K562 (cell line): Measurements from ENCODE around the gene MRPL3. TPM values are rescaled to one million over a fixed set of nuclear protein-coding genes. Genes with fewer than 3 reads are reported as not detected.
A peak's percentile ranks its signal among the peaks of the same experiment; 100 is the strongest.

Experiments
- ATAC-seq: fragments of 200-7000 bp; cut with Tn5 transposase; 3 replicates; pipeline ENCODE4 v1.9.1; 2020; ENCODE audit warnings: moderate library complexity
- BruUV-seq: library from RNA; stranded (reverse); fragments of 400-500 nt; replicated peaks from 2 replicates; lab custom pipeline; 2021; lab: Mats Ljungman, UMichigan
- CTCF ChIA-PET: fragments of 300-600 bp; formaldehyde crosslinking; extraction: SDS; loops from one replicate; lab custom pipeline; 2021; ENCODE audit warnings: low intra/inter-chr PET ratio; lab: Yijun Ruan, JAX
- POLR2A ChIA-PET: fragments of 300-600, 350-650 bp; sonication (Branson Sonifier 250); formaldehyde crosslinking; extraction: SDS; loops from one replicate; lab custom pipeline; 2021; ENCODE audit warnings: antibody characterized with exemption, inconsistent platforms; lab: Yijun Ruan, JAX
- DNase-seq, 4 experiments: peaks; one replicate each; pipeline versions ENCODE4 v3.0.0 to v3.0.0-alpha.2; 2011 to 2018; ENCODE audit warnings: low spot score in 3 of 4, mixed read lengths in 3 of 4; ENCODE audit errors: extremely low read depth in 1 of 4
- FAIRE-seq: peaks from 2 replicates; lab custom pipeline; 2011; peaks lifted over from hg19 to GRCh38; lab: Jason Lieb, UNC
- H2AFZ ChIP-seq: 2 replicates; pipeline ENCODE4 v1.6.0; 2011; ENCODE audit warnings: low read depth, low read length, control low read depth, inconsistent platforms
- H3K27ac ChIP-seq: fragments of 200-600 bp; 3 replicates; pipeline ENCODE4 v1.8.0; 2011; ENCODE audit warnings: low read depth, mild to moderate bottlenecking, control low read depth, inconsistent platforms, low read length, moderate library complexity, mixed read lengths; ENCODE audit errors: extremely low read depth
- H3K27me3 ChIP-seq, 2 experiments: fragments of 300-600 bp in 1 of 2; 2 replicates in 1 of 2; 3 replicates in 1 of 2; pipeline versions ENCODE4 v1.6.0 to v1.8.0; 2011; ENCODE audit warnings: inconsistent platforms in 2 of 2, low read length in 2 of 2, mild to moderate bottlenecking in 1 of 2, mixed read lengths in 1 of 2, moderate library complexity in 1 of 2; ENCODE audit not compliant: control insufficient read depth in 2 of 2, insufficient read depth in 2 of 2
- H3K36me3 ChIP-seq: fragments of 300-600 bp; 3 replicates; pipeline ENCODE4 v1.8.0; 2011; ENCODE audit warnings: mild to moderate bottlenecking, low read length, inconsistent platforms; ENCODE audit not compliant: control insufficient read depth, insufficient read depth
- H3K4me1 ChIP-seq, 2 experiments: fragments of 200-600 bp in 1 of 2; replicated peaks in 1 of 2; 2 replicates in 1 of 2; 3 replicates in 1 of 2; pipeline versions ENCODE4 v1.5.1 to v1.8.0; 2011; ENCODE audit warnings: inconsistent platforms in 2 of 2, low read length in 2 of 2, mild to moderate bottlenecking in 1 of 2, mixed read lengths in 1 of 2, moderate library complexity in 1 of 2; ENCODE audit not compliant: control insufficient read depth in 2 of 2, insufficient read depth in 2 of 2
- H3K4me2 ChIP-seq: 2 replicates; pipeline ENCODE4 v1.6.1; 2011; ENCODE audit warnings: low read length, control low read depth, inconsistent platforms, mixed read lengths; ENCODE audit not compliant: insufficient read depth
- H3K4me3 ChIP-seq: fragments of 200-600 bp; sonication (generic), shearing (Covaris generic); 2 replicates; pipeline ENCODE4 v1.5.1; 2016; ENCODE audit warnings: control low read depth, inconsistent platforms
- H3K79me2 ChIP-seq: fragments of 200-600 bp; 3 replicates; pipeline ENCODE4 v1.8.0; 2011; ENCODE audit warnings: low read length, inconsistent platforms; ENCODE audit not compliant: control insufficient read depth, insufficient read depth
- H3K9ac ChIP-seq, 2 experiments: 2 replicates each; pipeline versions ENCODE4 v1.6.0 to v1.6.1; 2011; ENCODE audit warnings: low read depth in 2 of 2, low read length in 2 of 2, control low read depth in 1 of 2, inconsistent platforms in 1 of 2, mild to moderate bottlenecking in 1 of 2, mixed read lengths in 1 of 2; ENCODE audit not compliant: insufficient read depth in 1 of 2
- H3K9me1 ChIP-seq: one replicate; pipeline ENCODE4 v1.6.0; 2011; ENCODE audit warnings: inconsistent platforms, mild to moderate bottlenecking, low read length, moderate library complexity; ENCODE audit not compliant: control insufficient read depth, insufficient read depth
- H3K9me3 ChIP-seq: replicated peaks from 2 replicates; pipeline ENCODE4 v1.5.1; 2011; ENCODE audit warnings: low read depth, low read length, inconsistent platforms; ENCODE audit not compliant: control insufficient read depth, insufficient read depth
- H4K20me1 ChIP-seq: replicated peaks from 2 replicates; pipeline ENCODE4 v1.6.1; 2011; ENCODE audit warnings: low read length, inconsistent platforms, mixed read lengths; ENCODE audit not compliant: control insufficient read depth, insufficient read depth
- GTF2F1 ChIP-seq: IDR thresholded peaks from 2 replicates; pipeline ENCODE4 v1.6.1; 2011; ENCODE audit warnings: low read depth, low read length, improper control_type of control experiment
- HMG20B ChIP-seq: fragments of 250-450 bp; sonication (Bioruptor Pico); IDR thresholded peaks from 2 replicates; pipeline ENCODE4 v1.5.0; 2021; ENCODE audit warnings: mild to moderate bottlenecking
- KDM1A ChIP-seq, 2 experiments: fragments of 450-650 bp; IDR thresholded peaks; 2 replicates each; pipeline ENCODE4 v1.6.1; 2016; ENCODE audit warnings: mild to moderate bottlenecking in 2 of 2
- KLF1 ChIP-seq: fragments of 450-650 bp; IDR thresholded peaks from 2 replicates; pipeline ENCODE4 v1.6.1; 2016; ENCODE audit warnings: missing genetic modification characterization, missing compliant biosample characterization
- MAFG ChIP-seq: fragments of 450-650 bp; conservative IDR thresholded peaks from 2 replicates; pipeline ENCODE4 v1.6.1; 2016; ENCODE audit warnings: missing genetic modification characterization, missing compliant biosample characterization
- MEF2A ChIP-seq: IDR thresholded peaks from 2 replicates; pipeline ENCODE4 v1.6.1; 2011; ENCODE audit warnings: low read depth, mild to moderate bottlenecking, low read length, moderate library complexity; ENCODE audit not compliant: control insufficient read depth
- NFE2 ChIP-seq: IDR thresholded peaks from 2 replicates; pipeline ENCODE4 v1.6.1; 2014; ENCODE audit warnings: antibody characterized with exemption, low read depth
- POLR3G ChIP-seq: IDR thresholded peaks from 2 replicates; pipeline ENCODE4 v1.6.1; 2011; ENCODE audit not compliant: insufficient read length, insufficient replicate concordance; ENCODE audit errors: extremely low read depth
- SRSF9 ChIP-seq: fragments of 200-400 bp; formaldehyde crosslinking; IDR thresholded peaks from 2 replicates; pipeline ENCODE4 v1.6.1; 2017; ENCODE audit warnings: low read depth, low read length, borderline replicate concordance
- ZNF134 ChIP-seq: fragments of 250-450 bp; sonication (Bioruptor Pico); conservative IDR thresholded peaks from 2 replicates; pipeline ENCODE4 v1.4.0; 2020
- ZNF146 ChIP-seq: IDR thresholded peaks from one replicate; pipeline ENCODE4 v1.6.1; 2018; ENCODE audit warnings: missing compliant biosample characterization; ENCODE audit not compliant: unreplicated experiment
- ZNF274 ChIP-seq: IDR thresholded peaks from 2 replicates; pipeline ENCODE4 v1.6.1; 2011; ENCODE audit warnings: low read depth, mild to moderate bottlenecking, low read length, moderate library complexity, borderline replicate concordance
- WGBS: fragments of 100-300 bp; shearing (Covaris generic); methylation state at CpG from one replicate; pipeline ENCODE4 v1.1.6; 2016; ENCODE audit warnings: low coverage, mixed read lengths; ENCODE audit not compliant: insufficient coverage; ENCODE audit errors: missing lambda C conversion rate; 5-methylcytosine and 5-hydroxymethylcytosine counted together
- in situ Hi-C: fragments of 300-500 bp; cut with MboI; formaldehyde crosslinking; loops from 4 replicates; pipeline ENCODE4 v1.15.0; 2018; ENCODE audit warnings: inconsistent platforms, mixed read lengths
- intact Hi-C: fragments of 100-400 bp; cut with micrococcal nuclease; formaldehyde crosslinking; loops from 2 replicates; pipeline ENCODE4 v1.14.2; 2022
- polyA plus RNA-seq, 8 experiments: library from polyadenylated mRNA; depleted of rRNA in 4 of 8; stranded (reverse) in 5 of 8; unstranded in 3 of 8; fragments of >200 nt; fragmentation: Nextera tagmentation in 2 of 8; fragmentation: Illumina TruSeq in 1 of 8; extraction: Ambion mirVana in 2 of 8; extraction: Trizol in 1 of 8; gene quantifications; 2 replicates each; pipeline versions ENCODE4 v1.2.1 to v1.2.3, GENCODE V29; 2011 to 2014; ENCODE audit warnings: inconsistent platforms in 1 of 8, missing spikeins in 1 of 8
- total RNA-seq, 7 experiments: library from RNA; depleted of rRNA in 6 of 7; stranded (reverse); fragments of >200 nt in 6 of 7; fragmentation: Illumina TruSeq in 2 of 7; extraction: Trizol in 2 of 7; gene quantifications; 2 replicates each; pipeline versions ENCODE4 v1.2.1 to v1.2.3, GENCODE V29; 2011 to 2021; ENCODE audit warnings: low replicate concordance in 1 of 7
- TF ChIP-seq, protein P1 (sequence below): sonication (generic); formaldehyde crosslinking; IDR thresholded peaks from 2 replicates; pipeline ENCODE4 v1.8.0; 2022; ENCODE audit warnings: mild to moderate bottlenecking, missing genetic modification reagents
- TF ChIP-seq, protein P2 (sequence below): sonication (generic); formaldehyde crosslinking; IDR thresholded peaks from 2 replicates; pipeline ENCODE4 v1.8.0; 2023; ENCODE audit warnings: mild to moderate bottlenecking, missing genetic modification reagents

Gene MRPL3
- total and polyA plus RNA-seq, 9 of the 15 experiments (the other 6 are each of a cell fraction or from before 2014, with no cell fraction given), result 81.7 to 340 (median 190) TPM

DNA sequence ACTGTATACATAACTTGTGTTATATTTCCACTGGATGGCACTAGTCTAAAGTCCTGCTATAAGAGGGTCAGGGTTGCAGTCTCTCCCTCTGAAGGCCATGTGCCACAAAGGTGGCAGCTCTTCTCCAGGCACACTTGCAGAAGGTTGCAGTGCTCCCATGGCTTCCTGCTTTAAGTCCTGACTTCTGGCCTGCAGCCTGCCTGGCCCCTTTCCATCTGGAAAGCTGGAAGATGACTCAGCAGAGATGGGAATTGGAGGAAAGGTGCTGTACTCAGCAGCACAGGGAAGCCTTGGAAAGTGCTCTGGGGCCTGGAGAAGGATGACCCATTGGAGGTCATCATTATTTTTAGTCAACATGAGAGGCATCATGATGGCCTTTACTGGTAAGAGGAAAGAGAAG, 40.9 kb upstream of the MRPL3 start:
- no TSS peak for BruUV-seq
- ChIA-PET CTCF (no interaction called here), POLR2A (no interaction called here)
- Histone ChIP-seq H3K9me1 (no peaks in the 10 kb centered on the region), H3K79me2 (no peaks in the 10 kb centered on the region), H3K27me3 (no peaks in the 10 kb centered on the region), H3K9ac (no peak overlapping the region), H3K4me2 (no peak overlapping the region), H3K36me3 (no peaks in the 10 kb centered on the region), H3K27ac (no peak overlapping the region), H2AFZ (no peak overlapping the region), H3K4me3 (no peak overlapping the region), H4K20me1 (no peaks in the 10 kb centered on the region), H3K9me3 (no peaks in the 10 kb centered on the region), H3K4me1 (no peaks in the 10 kb centered on the region)
- TF ChIP-seq NFE2 (0 out of 2 replicates have a peak, but pooled peaks have one; percentile 17), MAFG (tag) (0 out of 2 replicates have a peak, but pooled peaks have one; percentile 14)
- TF ChIP-seq, protein P1, sequence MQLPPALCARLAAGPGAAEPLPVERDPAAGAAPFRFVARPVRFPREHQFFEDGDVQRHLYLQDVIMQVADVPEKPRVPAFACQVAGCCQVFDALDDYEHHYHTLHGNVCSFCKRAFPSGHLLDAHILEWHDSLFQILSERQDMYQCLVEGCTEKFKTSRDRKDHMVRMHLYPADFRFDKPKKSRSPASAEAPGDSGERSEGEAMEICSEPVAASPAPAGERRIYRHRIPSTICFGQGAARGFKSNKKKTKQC (CRISPR knock-in tag), result no peak
- intact Hi-C loops, result loop anchor here (10.0 kb wide), 1 partner anchor 491 kb away; the partner anchor contains the start of gene CPNE4
- DNase-seq (no peak), FAIRE-seq (no peak), ATAC-seq (no peak)
- in situ Hi-C loops, result no loop called here

DNA sequence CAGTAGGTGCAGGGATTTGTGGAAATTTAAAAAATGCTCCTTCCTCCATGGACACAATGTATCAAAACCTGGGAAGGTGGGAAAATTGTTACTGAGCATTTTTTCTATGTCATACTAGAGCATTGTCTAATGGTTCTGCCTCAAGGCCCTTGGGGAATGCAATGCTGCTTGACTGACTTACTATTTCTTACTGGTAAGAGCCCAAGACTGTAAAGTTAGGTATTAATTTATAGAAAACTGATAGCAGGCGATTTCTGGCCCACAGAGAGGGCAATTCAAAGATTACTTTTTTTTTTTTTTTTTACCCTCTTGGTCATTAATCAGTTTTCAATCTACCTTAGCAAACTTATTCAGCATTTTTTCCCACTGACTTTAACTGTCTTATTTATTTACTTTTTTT, 38.5 kb upstream of the MRPL3 start:
- H4K20me1 ChIP-seq, result no peaks in the 10 kb centered on the region
- no peak overlapping the region for H3K27ac ChIP-seq
- no peak for TF ChIP-seq HMG20B (CRISPR knock-in tag)
- TF ChIP-seq, protein P2, sequence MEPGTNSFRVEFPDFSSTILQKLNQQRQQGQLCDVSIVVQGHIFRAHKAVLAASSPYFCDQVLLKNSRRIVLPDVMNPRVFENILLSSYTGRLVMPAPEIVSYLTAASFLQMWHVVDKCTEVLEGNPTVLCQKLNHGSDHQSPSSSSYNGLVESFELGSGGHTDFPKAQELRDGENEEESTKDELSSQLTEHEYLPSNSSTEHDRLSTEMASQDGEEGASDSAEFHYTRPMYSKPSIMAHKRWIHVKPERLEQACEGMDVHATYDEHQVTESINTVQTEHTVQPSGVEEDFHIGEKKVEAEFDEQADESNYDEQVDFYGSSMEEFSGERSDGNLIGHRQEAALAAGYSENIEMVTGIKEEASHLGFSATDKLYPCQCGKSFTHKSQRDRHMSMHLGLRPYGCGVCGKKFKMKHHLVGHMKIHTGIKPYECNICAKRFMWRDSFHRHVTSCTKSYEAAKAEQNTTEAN (CRISPR knock-in tag), result no peak
- no peak for TF ChIP-seq SRSF9
- no peak for TF ChIP-seq KDM1A (IDR thresholded peaks at IDR 0.05)
- TF ChIP-seq MEF2A, result no peak
- no peak for TF ChIP-seq ZNF134
- TF ChIP-seq POLR3G, result no peak
- no peak for TF ChIP-seq ZNF274
- no peak for TF ChIP-seq KLF1
- no peak for TF ChIP-seq ZNF146 (CRISPR knock-in tag)
- no peak for TF ChIP-seq GTF2F1
- no peaks in the 10 kb centered on the region for H3K79me2 ChIP-seq
- H3K36me3 ChIP-seq, result no peaks in the 10 kb centered on the region
- 0% methylated on average over 1 of the region's 1 CpG for WGBS
- ChIA-PET CTCF (no interaction called here), POLR2A (no interaction called here)
- H3K27me3 ChIP-seq, result no peaks in the 10 kb centered on the region; a peak in 1 of 5 replicates
- no peak overlapping the region for H3K4me2 ChIP-seq
- H3K9me3 ChIP-seq, result no peaks in the 10 kb centered on the region
- BruUV-seq, result no TSS peak
- no peaks in the 10 kb centered on the region for H3K9me1 ChIP-seq
- intact Hi-C loops (loop anchor here (10.0 kb wide), 1 partner anchor 494 kb away; the partner anchor contains the start of gene CPNE4), in situ Hi-C loops (no loop called here)
- H3K9ac ChIP-seq, result no peak overlapping the region
- H3K4me3 ChIP-seq, result no peak overlapping the region
- FAIRE-seq, result no peak
- DNase-seq, result no peak
- ATAC-seq, result no peak
- H2AFZ ChIP-seq, result no peak overlapping the region
- H3K4me1 ChIP-seq, result no peaks in the 10 kb centered on the region
